Thyroid gland (tissue), 4 donors: ENCODE data around the gene NGFR.

Experiments used
- CTCF ChIP-seq, 6 experiments: fragments of 200-600 bp in 3 of 6; fragments of 450-650 bp in 3 of 6; sonication (generic) in 3 of 6; IDR thresholded peaks; one replicate each; pipeline ENCODE4 v1.5.1; 2016 to 2019; ENCODE audit warnings: antibody characterized with exemption in 6 of 6, mild to moderate bottlenecking in 2 of 6, inconsistent platforms in 1 of 6, moderate library complexity in 1 of 6
- POLR2A ChIP-seq, 2 donors: fragments of 450-650 bp; IDR thresholded peaks; one replicate each; pipeline ENCODE4 v1.6.1; 2017; ENCODE audit warnings: antibody characterized with exemption in 2 of 2, mild to moderate bottlenecking in 2 of 2, moderate library complexity in 1 of 2

- TF ChIP-seq POLR2A (IDR thresholded peaks at IDR 0.05): no peak
- TF ChIP-seq CTCF (IDR thresholded peaks at IDR 0.05): no peak
Measured at GRCh38 chr17:49516180-49516579, 21.1 kb downstream of the NGFR start.
